ENCODE results near the gene LONP1. TPM values are rescaled to one million over a fixed set of nuclear protein-coding genes. Genes with fewer than 3 reads are reported as not detected.
A peak's percentile ranks its signal among the peaks of the same experiment; 100 is the strongest.
"Not testable (repeated sequence)": the region's sequence is repeated elsewhere in the genome, so short reads cannot be mapped to it uniquely, and the experiment has no call there.

LONP1 gene
- total RNA-seq, 1 donor from 2014 or later = 90.3 TPM

- H3K36me3 Mint-ChIP-seq (ENCODE audit: unreplicated experiment) = peaks cover 11% of the 10 kb centered on the region
- peak overlapping the region; percentile 97 for H3K4me3 Mint-ChIP-seq (ENCODE audit: unreplicated experiment)
- H3K4me1 Mint-ChIP-seq (ENCODE audit: unreplicated experiment) = peaks cover 21% of the 10 kb centered on the region
- DNase-seq (ENCODE audit: extremely low spot score, unreplicated experiment) = peak; percentile 82
- H3K9me3 Mint-ChIP-seq (ENCODE audit: unreplicated experiment) = no peaks in the 10 kb centered on the region
- no peak for TF ChIP-seq CTCF (IDR thresholded peaks at IDR 0.05)
- no peaks in the 10 kb centered on the region for H3K27me3 Mint-ChIP-seq (ENCODE audit: unreplicated experiment)
- H3K27ac Mint-ChIP-seq (ENCODE audit: unreplicated experiment) = peak overlapping the region; percentile 93
These were observed 28.8 kb downstream of the LONP1 start for GRCh38 chr19:5690955-5691821.

- peak within 1 kb of the TSS; percentile 97 for H3K4me3 Mint-ChIP-seq (ENCODE audit: unreplicated experiment)
- peak; percentile 100 for DNase-seq (ENCODE audit: extremely low spot score, unreplicated experiment)
- TF ChIP-seq CTCF (IDR thresholded peaks at IDR 0.05) = peak; percentile 95
- H3K27me3 Mint-ChIP-seq (ENCODE audit: unreplicated experiment) = no peaks in the 10 kb centered on the region
- peaks cover 21% of the 10 kb centered on the region for H3K4me1 Mint-ChIP-seq (ENCODE audit: unreplicated experiment)
- H3K9me3 Mint-ChIP-seq (ENCODE audit: unreplicated experiment) = no peaks in the 10 kb centered on the region
- H3K36me3 Mint-ChIP-seq (ENCODE audit: unreplicated experiment) = peaks cover 11% of the 10 kb centered on the region
- H3K27ac Mint-ChIP-seq (ENCODE audit: unreplicated experiment) = peak within 1 kb of the TSS; percentile 93
These were observed 29.6 kb downstream of the LONP1 start, which contains the start of gene RPL36 for GRCh38 chr19:5690125-5690954. RPL36 (plus strand) TSS chr19:5690295; CDS start chr19:5690508, 213 bp downstream.

GRCh38 chr19:5688262-5688881, 31.6 kb downstream of the LONP1 start:
- H3K36me3 Mint-ChIP-seq (ENCODE audit: unreplicated experiment); H3K27me3 Mint-ChIP-seq (ENCODE audit: unreplicated experiment); H3K27ac Mint-ChIP-seq (ENCODE audit: unreplicated experiment); H3K9me3 Mint-ChIP-seq (ENCODE audit: unreplicated experiment); DNase-seq (ENCODE audit: extremely low spot score, unreplicated experiment): not testable (repeated sequence)
- H3K4me3 Mint-ChIP-seq (ENCODE audit: unreplicated experiment) = peak overlapping the region; percentile 57
- H3K4me1 Mint-ChIP-seq (ENCODE audit: unreplicated experiment) = peaks cover 21% of the 10 kb centered on the region

- H3K27ac Mint-ChIP-seq (ENCODE audit: unreplicated experiment) = peak overlapping the region; percentile 59
- H3K36me3 Mint-ChIP-seq (ENCODE audit: unreplicated experiment) = peaks cover 4% of the 10 kb centered on the region
- H3K9me3 Mint-ChIP-seq (ENCODE audit: unreplicated experiment) = no peaks in the 10 kb centered on the region
- DNase-seq (ENCODE audit: extremely low spot score, unreplicated experiment) = peak; percentile 83
- H3K27me3 Mint-ChIP-seq (ENCODE audit: unreplicated experiment) = no peaks in the 10 kb centered on the region
- H3K4me3 Mint-ChIP-seq (ENCODE audit: unreplicated experiment) = peak overlapping the region; percentile 57
- TF ChIP-seq CTCF (IDR thresholded peaks at IDR 0.05) = no peak
- peaks cover 21% of the 10 kb centered on the region for H3K4me1 Mint-ChIP-seq (ENCODE audit: unreplicated experiment)
These were observed 32.4 kb downstream of the LONP1 start for GRCh38 chr19:5687360-5688198.

Data from osteocyte (in vitro differentiated cells).